H7 (cell line): Measurements from ENCODE around the gene B4GALT1. TPM values are rescaled to one million over a fixed set of nuclear protein-coding genes. Genes with fewer than 3 reads are reported as not detected.
"Not testable (repeated sequence)": the region's sequence is repeated elsewhere in the genome, so short reads cannot be mapped to it uniquely, and the experiment has no call there.

ENCODE experiments used
- DNase-seq: peaks from one replicate; pipeline ENCODE4 v3.0.0; 2012
- H3K27me3 ChIP-seq: 2 replicates; pipeline ENCODE4 v1.6.0; 2011; ENCODE audit warnings: mild to moderate bottlenecking, low read length; ENCODE audit not compliant: control insufficient read depth, insufficient read depth
- H3K36me3 ChIP-seq: replicated peaks from 2 replicates; pipeline ENCODE4 v1.5.1; 2011; ENCODE audit warnings: low read length; ENCODE audit not compliant: control insufficient read depth, insufficient read depth
- H3K4me3 ChIP-seq: 2 replicates; pipeline ENCODE4 v1.5.1; 2011; ENCODE audit warnings: low read depth, mild to moderate bottlenecking, control low read depth, low read length, moderate library complexity; ENCODE audit not compliant: insufficient read depth
- total RNA-seq: library from RNA; depleted of rRNA; stranded (reverse); fragments of >200 nt; shearing (Covaris generic); gene quantifications from 2 replicates; pipeline ENCODE4 v1.2.3, GENCODE V29; 2014

B4GALT1 gene
- total RNA-seq, 1 experiment from 2014 or later: 5.5 TPM

DNA sequence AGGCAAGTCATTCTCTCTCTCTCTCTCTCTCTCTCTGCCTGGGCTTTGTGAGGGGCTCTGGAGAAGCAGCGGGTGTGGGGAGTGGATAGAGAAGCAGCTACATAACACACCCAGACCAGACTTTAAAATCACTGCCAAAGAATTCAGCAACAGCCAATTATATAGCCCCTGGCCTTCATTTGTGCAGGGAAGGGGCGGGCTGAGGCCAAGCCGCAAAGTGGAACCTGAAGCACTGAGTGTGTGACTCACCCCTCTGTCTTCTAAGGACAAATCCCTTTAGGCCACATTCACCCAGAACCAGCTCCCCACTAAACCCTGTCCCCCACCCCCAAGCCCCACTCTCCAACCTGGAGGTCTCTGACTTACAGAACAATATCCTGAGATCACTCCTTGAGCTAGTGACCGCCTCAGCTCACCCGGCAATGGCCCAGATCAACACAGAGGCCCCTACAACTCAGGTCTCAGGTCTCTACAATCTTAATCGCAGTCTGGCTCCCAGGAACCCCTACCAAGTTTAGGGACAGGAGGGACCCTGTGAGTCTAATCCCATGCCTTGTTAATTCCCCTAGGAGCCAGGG is 6.0 kb downstream of the B4GALT1 start:
- Histone ChIP-seq H3K36me3 (no peaks in the 10 kb centered on the region), H3K27me3 (no peaks in the 10 kb centered on the region; the same call in 1 of the 2 replicates), H3K4me3 (no peak overlapping the region)
- DNase-seq: peak; percentile 16

GRCh38 chr9:33160446-33160845 is 6.7 kb downstream of the B4GALT1 start:
- not testable (repeated sequence) for DNase-seq, H3K4me3 ChIP-seq, H3K36me3 ChIP-seq, H3K27me3 ChIP-seq

GRCh38 chr9:33159777-33160127 is 7.4 kb downstream of the B4GALT1 start:
- Histone ChIP-seq H3K4me3 (no peak overlapping the region), H3K36me3 (no peaks in the 10 kb centered on the region; the same call in 1 of the 2 replicates), H3K27me3 (no peaks in the 10 kb centered on the region; the same call in 1 of the 2 replicates)
- no peak for DNase-seq

DNA sequence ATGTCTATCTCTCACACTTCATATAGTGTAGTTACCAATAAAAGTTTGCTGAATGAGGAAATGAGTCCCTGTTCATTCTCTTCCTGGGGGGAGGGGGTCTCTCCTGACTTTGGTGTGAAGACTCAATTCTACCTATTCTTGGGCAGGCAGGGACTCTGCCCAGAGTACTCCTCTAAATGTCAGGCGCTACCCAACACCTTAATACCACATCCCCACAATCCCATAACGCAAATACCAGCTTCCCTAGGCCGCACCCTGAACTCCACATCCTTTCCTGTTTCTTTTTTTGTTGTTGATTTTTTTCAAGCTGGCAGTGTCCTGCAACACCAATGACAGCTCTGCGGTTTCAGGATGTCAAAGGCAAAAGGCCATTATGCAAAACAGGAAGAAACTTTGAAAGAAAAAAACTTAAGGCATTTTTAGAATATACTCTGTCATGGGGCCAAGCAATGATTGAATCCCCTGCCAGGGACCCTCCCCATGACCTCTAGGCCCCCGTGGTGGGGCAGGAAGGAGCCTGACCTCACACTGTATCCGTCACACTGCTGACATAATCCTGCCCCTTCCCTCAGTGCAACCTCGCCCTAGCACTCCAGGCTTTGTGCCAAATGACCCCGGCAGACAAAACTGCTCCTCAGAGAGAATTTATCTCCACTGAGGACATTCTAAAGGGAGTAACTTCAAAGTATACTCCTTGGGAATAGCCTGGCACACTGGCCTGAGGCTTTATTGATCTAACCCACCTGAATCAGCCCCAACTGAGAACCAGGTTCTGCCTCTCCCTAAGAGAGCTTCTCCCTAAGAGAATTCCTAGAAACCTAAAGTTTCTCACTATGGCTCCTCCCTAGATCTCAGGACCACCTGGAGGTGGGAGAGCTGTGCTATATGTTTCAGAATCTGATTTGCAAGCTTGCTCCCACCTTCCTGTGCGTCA is 8.0 kb downstream of the B4GALT1 start:
- H3K27me3 ChIP-seq: no peaks in the 10 kb centered on the region; the same call in 1 of the 2 replicates
- H3K36me3 ChIP-seq: no peaks in the 10 kb centered on the region; the same call in 1 of the 2 replicates
- no peak for DNase-seq
- no peak overlapping the region for H3K4me3 ChIP-seq

DNA sequence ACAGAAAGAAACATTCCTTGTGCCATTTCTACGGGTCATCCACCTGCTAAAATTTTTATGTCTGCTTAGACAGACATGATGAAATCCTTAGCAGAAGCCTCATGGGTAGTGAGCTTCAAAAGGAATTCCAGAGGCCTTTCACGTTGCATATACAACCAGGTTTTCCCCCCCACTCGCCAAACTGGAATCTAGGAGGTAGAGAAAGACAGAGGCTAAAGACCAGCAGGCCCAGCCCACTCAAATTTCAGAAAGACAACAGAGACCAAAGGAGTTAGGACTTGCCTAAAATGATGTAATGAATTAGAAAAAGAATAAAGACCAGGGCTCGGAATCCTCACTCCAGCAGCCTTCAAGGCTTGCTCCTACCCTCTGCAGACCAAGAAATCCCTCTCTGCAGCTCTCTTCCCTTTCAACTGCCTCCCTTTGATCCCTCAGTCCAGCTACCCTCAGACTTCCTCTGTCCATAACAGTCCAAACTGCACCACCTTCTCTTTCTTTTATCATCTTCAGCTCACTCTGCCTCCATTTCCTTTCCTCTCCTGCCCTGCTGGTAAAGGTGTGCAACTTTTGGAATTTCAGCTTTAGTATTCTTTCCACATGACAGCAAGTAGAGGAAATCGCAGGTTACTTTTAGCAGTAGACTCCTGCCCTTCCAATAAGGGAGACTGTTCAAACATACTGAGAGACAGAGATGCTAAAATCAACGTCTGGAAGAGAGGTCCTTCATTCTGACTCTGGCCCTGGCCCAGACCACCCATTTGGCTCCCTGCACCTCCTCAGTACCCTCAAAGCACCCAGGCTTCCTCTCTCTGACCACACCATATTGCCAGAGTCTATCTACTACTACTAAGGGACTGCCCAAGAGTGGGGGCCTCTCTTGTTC is 8.9 kb downstream of the B4GALT1 start:
- DNase-seq: no peak
- no peaks in the 10 kb centered on the region; the same call in 1 of the 2 replicates for H3K36me3 ChIP-seq
- no peaks in the 10 kb centered on the region; the same call in 1 of the 2 replicates for H3K27me3 ChIP-seq
- H3K4me3 ChIP-seq: no peak overlapping the region

DNA sequence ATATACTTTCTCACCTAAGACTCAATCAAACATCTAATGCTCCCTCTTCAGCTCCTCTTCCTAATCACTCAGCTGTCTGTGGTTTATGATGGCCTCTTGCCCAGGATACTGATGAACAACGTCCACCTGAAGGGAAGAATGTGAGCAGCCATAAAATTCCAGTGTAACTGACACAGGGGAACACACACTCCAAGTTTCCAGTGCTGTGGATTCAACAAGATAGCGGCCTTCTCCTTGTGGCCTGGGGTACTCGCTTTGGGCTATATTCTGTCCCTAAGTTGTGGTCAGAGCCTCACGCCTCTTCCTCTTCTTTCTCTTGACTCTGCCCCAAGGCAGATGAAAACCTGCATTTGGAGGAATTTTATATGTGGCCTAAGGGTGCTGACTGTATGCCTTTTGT is 11.7 kb downstream of the B4GALT1 start:
- Histone ChIP-seq H3K4me3 (no peak overlapping the region), H3K36me3 (no peaks in the 10 kb centered on the region; the same call in 1 of the 2 replicates), H3K27me3 (no peaks in the 10 kb centered on the region)
- no peak for DNase-seq

DNA sequence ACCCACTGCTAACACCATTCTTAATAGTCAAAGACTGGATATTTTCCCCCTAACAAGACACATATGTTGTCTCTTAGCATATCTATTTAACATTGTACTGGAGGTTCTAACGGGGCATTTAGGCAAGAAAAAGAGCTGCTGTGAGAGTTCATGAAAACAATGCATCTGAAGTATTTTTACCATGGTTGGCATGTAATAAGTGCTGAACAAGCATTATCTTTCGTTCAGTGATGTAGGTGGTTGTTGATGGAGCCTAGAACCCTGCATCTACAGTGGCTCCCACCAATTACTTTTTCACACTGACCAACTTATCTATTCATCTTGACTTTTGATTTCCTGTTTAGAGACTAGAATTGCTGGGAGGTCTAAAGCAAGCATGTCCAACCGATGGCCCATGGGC is 12.8 kb downstream of the B4GALT1 start:
- Histone ChIP-seq H3K4me3 (no peak overlapping the region), H3K36me3 (no peaks in the 10 kb centered on the region; the same call in 1 of the 2 replicates), H3K27me3 (no peaks in the 10 kb centered on the region)
- DNase-seq: no peak

DNA sequence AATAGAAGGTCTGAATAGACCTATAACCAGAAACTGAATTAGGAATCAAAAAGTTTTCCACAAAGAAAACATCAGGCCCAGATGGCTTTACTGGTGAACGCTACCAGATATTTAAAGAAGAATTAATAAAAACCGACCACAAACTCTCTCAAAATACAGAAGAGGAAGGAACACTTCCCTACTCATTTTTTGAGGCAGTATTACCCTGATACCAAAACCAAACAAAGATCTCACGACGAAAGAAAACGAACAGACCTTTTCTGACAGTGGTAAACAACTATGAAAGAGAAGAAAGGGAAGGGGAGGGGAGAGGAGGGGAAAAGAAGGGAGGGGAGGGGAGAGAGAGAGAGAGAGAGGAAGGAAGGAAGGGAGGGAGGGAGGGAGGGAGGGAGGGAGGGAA is 13.5 kb downstream of the B4GALT1 start:
- DNase-seq: no peak
- H3K4me3 ChIP-seq: no peak overlapping the region
- H3K36me3 ChIP-seq: no peaks in the 10 kb centered on the region; the same call in 1 of the 2 replicates
- no peaks in the 10 kb centered on the region for H3K27me3 ChIP-seq

DNA sequence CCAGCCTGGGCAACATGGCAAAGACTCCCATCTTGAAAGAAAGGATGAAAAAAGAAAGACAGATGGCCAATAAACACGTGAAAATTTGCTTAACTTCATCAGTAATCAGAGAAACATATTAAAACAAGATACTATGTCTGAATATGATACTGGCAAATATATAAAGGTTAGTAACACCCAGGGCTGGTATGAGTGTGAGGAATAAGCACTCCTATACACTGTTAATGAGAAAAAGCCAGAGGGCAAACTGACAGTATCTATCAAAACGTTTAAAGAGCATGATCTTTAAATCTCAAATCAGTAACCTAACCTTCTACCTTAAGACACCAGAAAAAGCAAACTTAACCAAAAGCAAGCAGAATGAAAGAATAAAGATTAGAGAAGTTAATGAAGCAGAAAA is 14.1 kb downstream of the B4GALT1 start:
- Histone ChIP-seq H3K27me3 (no peaks in the 10 kb centered on the region), H3K4me3 (no peak overlapping the region), H3K36me3 (no peaks in the 10 kb centered on the region; the same call in 1 of the 2 replicates)
- no peak for DNase-seq

DNA sequence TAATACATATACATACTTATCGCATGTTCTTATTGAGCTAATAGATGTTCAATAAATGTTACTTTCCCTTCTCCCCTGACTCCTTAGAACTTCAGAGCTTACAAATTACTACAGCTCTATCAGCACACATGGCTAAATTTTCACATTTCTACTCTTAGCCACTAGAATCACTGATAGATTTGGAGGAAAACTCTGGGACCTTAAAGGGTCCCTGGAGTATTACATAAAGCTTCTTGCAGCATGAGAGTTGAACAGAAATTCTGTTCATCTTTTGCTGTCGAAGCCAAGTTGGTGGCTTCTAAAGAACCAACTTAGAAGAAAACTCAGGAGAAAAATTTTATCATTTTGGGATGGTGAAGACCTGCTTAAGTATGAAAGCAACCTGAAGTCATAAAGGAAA is 15.5 kb downstream of the B4GALT1 start:
- Histone ChIP-seq H3K27me3 (no peaks in the 10 kb centered on the region), H3K36me3 (no peaks in the 10 kb centered on the region; the same call in 1 of the 2 replicates), H3K4me3 (no peak overlapping the region)
- DNase-seq: no peak

DNA sequence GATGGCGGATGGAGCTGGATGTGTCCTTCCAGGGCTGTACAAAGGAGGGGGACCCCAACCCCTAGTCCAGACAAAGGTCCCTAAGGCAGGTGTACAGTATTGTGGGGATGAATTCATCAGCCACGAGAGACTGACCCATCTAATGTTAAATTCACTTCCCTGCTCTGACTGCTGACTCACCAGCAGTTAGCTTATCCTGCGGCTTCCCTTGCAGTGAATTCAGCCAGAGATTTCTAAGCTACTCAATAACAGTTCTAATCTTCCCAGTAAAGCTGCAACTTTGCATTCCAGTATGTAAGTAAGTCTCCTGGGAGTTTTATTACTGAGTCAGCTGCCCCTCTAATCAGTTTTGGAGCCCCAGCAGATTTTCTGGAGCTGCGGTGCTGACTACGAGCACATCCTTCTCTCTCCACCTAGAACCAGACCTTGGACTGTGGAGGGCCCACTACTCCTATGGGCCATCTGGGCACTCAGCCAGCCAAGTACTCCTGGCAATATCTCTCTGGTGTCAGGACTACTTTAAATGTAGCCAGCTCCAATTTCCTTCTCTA is 16.1 kb downstream of the B4GALT1 start:
- no peaks in the 10 kb centered on the region for H3K27me3 ChIP-seq
- H3K36me3 ChIP-seq: no peaks in the 10 kb centered on the region; the same call in 1 of the 2 replicates
- DNase-seq: no peak
- H3K4me3 ChIP-seq: no peak overlapping the region

DNA sequence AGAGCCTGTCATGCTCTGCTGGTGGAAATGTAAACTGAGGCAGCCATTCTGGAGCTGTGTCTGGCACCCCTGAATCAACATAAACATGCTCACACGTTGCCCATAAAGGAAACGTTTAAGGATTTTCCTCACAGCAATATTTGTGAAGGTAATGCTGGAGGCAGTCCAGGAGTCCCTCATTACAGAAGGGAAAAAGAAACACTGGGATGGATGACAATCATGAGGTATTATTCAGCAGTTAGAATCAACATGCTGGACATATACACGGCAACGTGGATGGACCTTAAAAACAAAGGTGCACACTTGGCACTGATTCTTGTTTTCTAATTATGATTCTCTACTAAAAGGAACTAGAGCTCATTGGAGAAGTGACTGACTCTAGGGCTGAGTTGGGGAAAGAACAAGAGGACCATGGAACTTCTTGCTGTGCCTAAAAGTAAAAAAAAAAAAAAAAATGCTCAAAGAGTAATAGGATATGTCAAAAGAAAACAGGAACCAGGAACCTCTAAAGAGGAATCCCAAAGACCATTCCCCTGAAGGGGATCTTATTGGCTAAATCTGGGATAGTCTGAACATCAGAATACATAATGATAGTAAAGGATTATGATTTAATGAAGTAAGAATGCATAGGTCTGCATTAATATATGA is 18.6 kb downstream of the B4GALT1 start:
- no peak overlapping the region for H3K4me3 ChIP-seq
- H3K36me3 ChIP-seq: no peaks in the 10 kb centered on the region
- DNase-seq: no peak
- no peaks in the 10 kb centered on the region for H3K27me3 ChIP-seq

DNA sequence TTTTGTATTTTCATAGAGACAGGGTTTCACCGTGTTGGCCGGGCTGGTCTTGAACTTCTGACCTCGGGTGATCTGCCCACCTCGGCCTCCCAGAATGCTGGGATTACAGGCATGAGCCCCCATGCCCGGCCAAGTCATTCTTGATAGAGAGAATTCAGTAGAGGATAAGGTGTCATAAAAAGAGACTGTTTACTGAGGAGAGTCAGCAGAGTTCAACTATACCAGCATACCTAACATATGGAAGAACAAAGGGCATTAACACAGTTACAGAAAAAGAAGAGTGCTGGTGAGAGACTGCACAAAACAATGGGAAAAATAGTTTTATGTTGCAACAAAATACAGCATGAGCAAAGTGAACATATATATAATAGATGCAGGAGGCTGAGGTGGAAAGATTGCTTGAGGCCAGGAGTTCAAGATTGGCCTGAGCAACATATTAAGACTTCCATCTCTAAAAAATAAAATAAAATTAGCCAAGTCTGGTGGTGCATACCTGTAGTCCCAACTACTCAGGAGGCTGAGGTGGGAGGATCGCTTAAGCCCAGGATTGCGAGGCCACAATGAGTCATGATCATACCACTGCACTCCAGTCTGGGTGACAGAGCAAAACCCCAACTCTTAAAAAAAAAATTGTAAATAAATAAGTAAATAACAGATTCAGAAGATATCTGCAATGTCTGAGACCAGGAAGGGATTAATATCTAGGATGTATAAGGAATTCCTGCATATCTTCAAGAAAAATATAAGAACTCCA is 19.5 kb downstream of the B4GALT1 start:
- no peak for DNase-seq

More for the DNA sequence above, 19.5 kb downstream of the B4GALT1 start:
- H3K36me3 ChIP-seq: no peaks in the 10 kb centered on the region
- H3K27me3 ChIP-seq: no peaks in the 10 kb centered on the region
- H3K4me3 ChIP-seq: no peak overlapping the region
